Transverse colon (tissue), 4 donors: Measurements from ENCODE around the gene SNTA1.

Experiments
- POLR2A ChIP-seq: fragments of 450-650 bp; IDR thresholded peaks from one replicate; pipeline ENCODE4 v1.6.1; 2016; ENCODE audit warnings: antibody characterized with exemption, mild to moderate bottlenecking, moderate library complexity
- POLR2AphosphoS5 ChIP-seq, 3 donors: sonication (generic); formaldehyde crosslinking; IDR thresholded peaks; one replicate each; pipeline ENCODE4 v1.6.1; 2016; ENCODE audit warnings: antibody characterized with exemption in 3 of 3
- TF ChIP-seq, protein P1 (sequence below), 5 experiments: fragments of 200-600 bp in 3 of 5; fragments of 450-650 bp in 2 of 5; sonication (generic) in 3 of 5; IDR thresholded peaks; 1 replicate in 2 of 5; 2 replicates in 3 of 5; pipeline ENCODE4 v1.5.1; 2016 to 2017; ENCODE audit warnings: antibody characterized with exemption in 5 of 5, inconsistent platforms in 3 of 5, mild to moderate bottlenecking in 2 of 5, moderate library complexity in 1 of 5

DNA sequence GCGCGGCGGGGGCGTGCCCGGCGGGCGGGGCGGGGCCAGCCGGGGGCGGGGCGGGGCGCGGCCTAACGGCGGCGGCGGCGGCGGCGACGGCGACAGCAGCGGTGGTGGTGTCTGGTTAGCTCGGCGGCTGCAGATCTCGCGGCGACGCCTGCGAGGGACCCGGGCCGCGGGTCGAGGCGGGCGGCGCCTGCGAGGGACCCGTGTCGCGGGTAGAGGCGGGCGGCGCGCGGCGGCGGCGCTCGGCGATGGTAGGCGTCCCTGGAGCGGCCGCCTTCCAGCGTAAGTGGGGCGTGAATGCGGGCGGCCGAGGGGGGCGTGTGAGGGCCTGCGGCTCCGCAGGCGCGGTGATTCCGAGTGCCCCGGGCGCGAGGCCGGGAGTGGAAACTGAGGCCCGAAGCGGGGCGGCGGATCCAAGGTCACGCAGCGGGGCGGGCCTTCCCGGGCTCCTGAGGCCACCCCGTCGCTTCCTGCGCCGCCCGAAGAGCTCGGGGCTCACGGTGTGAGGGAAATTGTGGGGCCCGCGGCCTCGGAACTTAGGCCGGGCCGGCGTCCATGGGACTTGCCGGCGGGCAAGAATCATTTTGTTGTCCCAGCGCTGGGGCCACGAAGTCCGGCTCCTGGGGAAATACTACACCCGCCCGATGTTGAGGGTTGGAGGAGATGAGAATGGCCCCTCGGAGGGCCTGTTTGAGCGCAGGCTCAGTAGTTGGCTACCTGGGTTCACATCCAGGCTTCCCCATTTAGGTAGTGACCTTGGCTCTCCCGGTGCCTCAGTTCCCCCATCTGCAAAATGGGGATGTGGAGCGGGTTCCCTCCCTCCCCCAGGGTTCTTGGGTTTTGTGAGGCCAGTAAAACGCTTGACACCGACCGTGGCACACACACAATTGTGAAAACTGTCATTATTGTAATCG is 46.7 kb upstream of the SNTA1 start, which contains the start of gene CBFA2T2:
- TF ChIP-seq POLR2A (no peak), POLR2AphosphoS5 (IDR thresholded peaks at IDR 0.05) (no peak)
- TF ChIP-seq, protein P1, sequence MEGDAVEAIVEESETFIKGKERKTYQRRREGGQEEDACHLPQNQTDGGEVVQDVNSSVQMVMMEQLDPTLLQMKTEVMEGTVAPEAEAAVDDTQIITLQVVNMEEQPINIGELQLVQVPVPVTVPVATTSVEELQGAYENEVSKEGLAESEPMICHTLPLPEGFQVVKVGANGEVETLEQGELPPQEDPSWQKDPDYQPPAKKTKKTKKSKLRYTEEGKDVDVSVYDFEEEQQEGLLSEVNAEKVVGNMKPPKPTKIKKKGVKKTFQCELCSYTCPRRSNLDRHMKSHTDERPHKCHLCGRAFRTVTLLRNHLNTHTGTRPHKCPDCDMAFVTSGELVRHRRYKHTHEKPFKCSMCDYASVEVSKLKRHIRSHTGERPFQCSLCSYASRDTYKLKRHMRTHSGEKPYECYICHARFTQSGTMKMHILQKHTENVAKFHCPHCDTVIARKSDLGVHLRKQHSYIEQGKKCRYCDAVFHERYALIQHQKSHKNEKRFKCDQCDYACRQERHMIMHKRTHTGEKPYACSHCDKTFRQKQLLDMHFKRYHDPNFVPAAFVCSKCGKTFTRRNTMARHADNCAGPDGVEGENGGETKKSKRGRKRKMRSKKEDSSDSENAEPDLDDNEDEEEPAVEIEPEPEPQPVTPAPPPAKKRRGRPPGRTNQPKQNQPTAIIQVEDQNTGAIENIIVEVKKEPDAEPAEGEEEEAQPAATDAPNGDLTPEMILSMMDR (IDR thresholded peaks at IDR 0.05): no peak
